Mammary epithelial cell (primary cell): ENCODE data around the gene XRCC5.

ENCODE experiments used
- EZH2 ChIP-seq: IDR thresholded peaks from 2 replicates; pipeline ENCODE4 v1.6.1; 2012; ENCODE audit warnings: low read length, inconsistent platforms, borderline replicate concordance
- TF ChIP-seq, protein P1 (sequence below), 2 donors: IDR thresholded peaks in 1 of 2; conservative IDR thresholded peaks in 1 of 2; 2 replicates each; pipeline ENCODE4 v1.5.1; 2011 to 2012; ENCODE audit warnings: inconsistent platforms in 2 of 2, low read length in 2 of 2, mild to moderate bottlenecking in 2 of 2, control low read depth in 1 of 2, low read depth in 1 of 2; ENCODE audit not compliant: insufficient read depth in 1 of 2; ENCODE audit errors: extremely low read depth in 1 of 2

DNA sequence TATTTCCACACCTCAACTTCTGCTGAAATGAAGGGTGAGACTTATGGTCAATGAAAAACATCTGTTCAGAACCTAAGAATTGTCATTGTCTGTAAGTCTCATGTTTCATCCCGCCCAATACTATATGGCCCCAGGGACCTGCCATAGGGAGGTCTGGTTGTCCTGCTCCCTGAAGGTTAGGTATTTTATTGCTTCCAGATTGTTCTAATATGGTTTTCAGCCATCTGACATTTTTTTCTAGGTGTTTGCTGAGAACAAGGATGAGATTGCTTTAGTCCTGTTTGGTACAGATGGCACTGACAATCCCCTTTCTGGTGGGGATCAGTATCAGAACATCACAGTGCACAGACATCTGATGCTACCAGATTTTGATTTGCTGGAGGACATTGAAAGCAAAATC is 7.3 kb downstream of the XRCC5 start:
- TF ChIP-seq, protein P1, sequence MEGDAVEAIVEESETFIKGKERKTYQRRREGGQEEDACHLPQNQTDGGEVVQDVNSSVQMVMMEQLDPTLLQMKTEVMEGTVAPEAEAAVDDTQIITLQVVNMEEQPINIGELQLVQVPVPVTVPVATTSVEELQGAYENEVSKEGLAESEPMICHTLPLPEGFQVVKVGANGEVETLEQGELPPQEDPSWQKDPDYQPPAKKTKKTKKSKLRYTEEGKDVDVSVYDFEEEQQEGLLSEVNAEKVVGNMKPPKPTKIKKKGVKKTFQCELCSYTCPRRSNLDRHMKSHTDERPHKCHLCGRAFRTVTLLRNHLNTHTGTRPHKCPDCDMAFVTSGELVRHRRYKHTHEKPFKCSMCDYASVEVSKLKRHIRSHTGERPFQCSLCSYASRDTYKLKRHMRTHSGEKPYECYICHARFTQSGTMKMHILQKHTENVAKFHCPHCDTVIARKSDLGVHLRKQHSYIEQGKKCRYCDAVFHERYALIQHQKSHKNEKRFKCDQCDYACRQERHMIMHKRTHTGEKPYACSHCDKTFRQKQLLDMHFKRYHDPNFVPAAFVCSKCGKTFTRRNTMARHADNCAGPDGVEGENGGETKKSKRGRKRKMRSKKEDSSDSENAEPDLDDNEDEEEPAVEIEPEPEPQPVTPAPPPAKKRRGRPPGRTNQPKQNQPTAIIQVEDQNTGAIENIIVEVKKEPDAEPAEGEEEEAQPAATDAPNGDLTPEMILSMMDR (conservative IDR thresholded peaks at IDR 0.05 in 1 of 2, IDR thresholded peaks at IDR 0.05 in 1 of 2; ENCODE audit: extremely low read depth in 1 of 2, insufficient read depth in 1 of 2, low read depth in 1 of 2, low read length in 2 of 2) = no peak
- no peak for TF ChIP-seq EZH2
